ENCODE measurements around the gene PAK2.

DNA sequence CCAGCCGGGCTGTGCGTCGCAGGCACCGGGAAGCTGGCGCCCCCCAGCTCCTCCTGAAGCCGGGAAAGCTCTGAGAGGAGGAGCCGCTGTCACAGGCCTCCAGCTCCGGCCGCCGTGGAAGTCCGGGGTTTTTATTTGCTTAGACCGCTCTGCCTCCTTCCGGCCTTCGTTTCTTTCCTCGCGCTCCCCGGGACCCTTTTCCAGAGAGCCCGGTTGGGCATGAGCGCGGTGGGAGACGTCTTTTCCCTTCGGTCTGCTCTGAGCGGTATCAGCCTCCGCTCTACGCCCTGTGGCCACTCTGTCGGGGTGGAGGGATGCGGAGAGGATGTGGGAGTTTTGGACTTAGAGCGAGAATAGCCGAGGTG lies 128.6 kb downstream of the PAK2 start:
- TF ChIP-seq, protein P1, sequence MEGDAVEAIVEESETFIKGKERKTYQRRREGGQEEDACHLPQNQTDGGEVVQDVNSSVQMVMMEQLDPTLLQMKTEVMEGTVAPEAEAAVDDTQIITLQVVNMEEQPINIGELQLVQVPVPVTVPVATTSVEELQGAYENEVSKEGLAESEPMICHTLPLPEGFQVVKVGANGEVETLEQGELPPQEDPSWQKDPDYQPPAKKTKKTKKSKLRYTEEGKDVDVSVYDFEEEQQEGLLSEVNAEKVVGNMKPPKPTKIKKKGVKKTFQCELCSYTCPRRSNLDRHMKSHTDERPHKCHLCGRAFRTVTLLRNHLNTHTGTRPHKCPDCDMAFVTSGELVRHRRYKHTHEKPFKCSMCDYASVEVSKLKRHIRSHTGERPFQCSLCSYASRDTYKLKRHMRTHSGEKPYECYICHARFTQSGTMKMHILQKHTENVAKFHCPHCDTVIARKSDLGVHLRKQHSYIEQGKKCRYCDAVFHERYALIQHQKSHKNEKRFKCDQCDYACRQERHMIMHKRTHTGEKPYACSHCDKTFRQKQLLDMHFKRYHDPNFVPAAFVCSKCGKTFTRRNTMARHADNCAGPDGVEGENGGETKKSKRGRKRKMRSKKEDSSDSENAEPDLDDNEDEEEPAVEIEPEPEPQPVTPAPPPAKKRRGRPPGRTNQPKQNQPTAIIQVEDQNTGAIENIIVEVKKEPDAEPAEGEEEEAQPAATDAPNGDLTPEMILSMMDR (conservative IDR thresholded peaks at IDR 0.05; ENCODE audit: low read length): no peak; the same call in 1 of the 2 replicates
- TF ChIP-seq EZH2phosphoT487 (IDR thresholded peaks at IDR 0.05; ENCODE audit: borderline replicate concordance, low read depth, low read length): no peak
